HFF-Myc (cell line): ENCODE data around the gene DNAJC7.

Experiments
- DNase-seq: peaks from one replicate; pipeline ENCODE4 v3.0.0-alpha.2; 2011; ENCODE audit warnings: low read depth; ENCODE audit errors: extremely low read depth
- H3K4me3 ChIP-seq: replicated peaks from 2 replicates; pipeline ENCODE4 v1.5.1; 2011; ENCODE audit warnings: low read depth, mild to moderate bottlenecking, control low read depth, low read length
- CTCF ChIP-seq: IDR thresholded peaks from 2 replicates; pipeline ENCODE4 v1.5.1; 2012; ENCODE audit warnings: mild to moderate bottlenecking, low read depth, low read length, control low read depth; ENCODE audit errors: missing control alignments

DNAJC7 gene

DNA sequence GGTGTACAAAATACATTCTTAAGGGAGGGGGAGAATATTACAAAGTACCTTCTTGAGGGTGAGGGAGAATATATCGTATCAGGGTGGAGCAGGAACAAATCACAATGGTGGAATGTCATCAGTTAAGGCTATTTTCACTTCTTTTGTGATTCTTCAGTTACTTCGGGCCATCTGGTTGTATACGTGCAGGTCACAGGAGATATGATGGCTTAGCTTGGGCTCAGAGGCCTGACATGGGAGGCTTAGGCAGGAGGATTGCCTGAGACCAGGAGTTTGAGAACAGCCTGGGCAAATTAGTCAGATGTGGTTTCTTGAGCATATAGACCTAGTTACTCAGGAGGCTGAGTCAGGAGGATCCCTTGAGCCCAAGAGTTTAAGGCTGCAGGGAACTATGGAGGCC lies 73.7 kb downstream of the DNAJC7 start:
- no peak overlapping the region for H3K4me3 ChIP-seq
- DNase-seq, result no peak
- TF ChIP-seq CTCF, result no peak

DNA sequence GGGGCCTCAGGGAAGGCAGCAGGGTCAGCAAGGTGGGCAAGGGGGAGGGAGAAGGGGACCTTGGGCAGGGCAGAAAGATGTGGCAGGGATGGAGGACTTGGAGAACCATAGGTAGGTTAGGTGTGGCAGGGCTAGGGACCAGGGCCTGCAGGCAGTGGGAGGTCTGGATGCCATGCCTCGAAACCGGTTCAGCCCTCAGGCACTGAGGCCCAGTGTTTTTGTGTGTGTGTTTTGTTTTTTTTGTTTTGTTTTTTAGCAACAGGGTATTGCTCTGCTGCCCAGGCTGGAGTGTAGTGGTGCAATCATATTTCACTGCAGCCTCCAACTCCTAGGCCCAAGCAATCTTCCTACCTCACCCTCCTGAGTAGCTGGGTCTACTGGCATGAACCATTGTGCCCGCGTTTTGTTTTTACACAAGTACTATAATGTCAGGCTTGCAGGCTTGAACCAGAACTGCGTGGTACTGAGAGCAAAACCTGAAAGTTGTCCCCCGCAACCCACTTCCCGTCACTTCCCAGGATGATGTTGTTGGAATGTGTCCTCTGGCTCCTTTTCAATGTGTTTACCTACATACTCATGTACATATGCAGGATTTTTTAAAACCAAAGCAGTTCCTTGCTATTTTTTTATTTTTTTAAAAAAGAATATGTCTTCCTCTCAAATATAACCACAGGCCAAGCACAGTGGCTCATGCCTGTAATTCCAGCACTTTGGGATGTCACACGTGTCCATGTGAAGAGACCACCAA lies 74.4 kb downstream of the DNAJC7 start:
- DNase-seq, result no peak
- no peak for TF ChIP-seq CTCF
- no peak overlapping the region for H3K4me3 ChIP-seq

GRCh38 chr17:41941168-41941567 lies 76.1 kb downstream of the DNAJC7 start:
- no peak for TF ChIP-seq CTCF
- no peak overlapping the region for H3K4me3 ChIP-seq

DNA sequence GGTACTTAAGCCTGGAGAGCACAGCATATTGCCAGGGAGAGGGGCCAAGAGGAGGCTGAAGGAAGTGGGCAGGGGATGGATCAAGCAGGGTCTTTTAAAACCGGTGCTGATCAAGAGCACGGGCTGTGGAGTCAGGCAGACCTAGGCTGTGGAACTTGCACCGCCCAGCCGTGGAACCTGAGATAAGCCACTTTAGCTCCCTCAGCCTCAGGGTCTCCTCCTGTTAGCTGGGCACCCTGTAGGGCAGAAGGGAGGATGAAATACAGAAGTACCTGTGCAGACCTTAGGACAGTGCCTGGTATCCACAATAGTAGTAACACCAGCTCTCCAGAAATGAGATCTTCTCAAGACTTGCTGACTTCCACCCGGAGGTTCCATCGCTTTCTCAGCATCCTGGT lies 77.5 kb downstream of the DNAJC7 start:
- no peak overlapping the region for H3K4me3 ChIP-seq
- no peak for TF ChIP-seq CTCF
- no peak for DNase-seq

More at GRCh38 chr17:41941168-41941567, 76.1 kb downstream of the DNAJC7 start:
- no peak for DNase-seq

- DNase-seq, result no peak
- TF ChIP-seq CTCF, result no peak
- no peak overlapping the region for H3K4me3 ChIP-seq
Observed at GRCh38 chr17:41939044-41939692, 78.1 kb downstream of the DNAJC7 start.

DNA sequence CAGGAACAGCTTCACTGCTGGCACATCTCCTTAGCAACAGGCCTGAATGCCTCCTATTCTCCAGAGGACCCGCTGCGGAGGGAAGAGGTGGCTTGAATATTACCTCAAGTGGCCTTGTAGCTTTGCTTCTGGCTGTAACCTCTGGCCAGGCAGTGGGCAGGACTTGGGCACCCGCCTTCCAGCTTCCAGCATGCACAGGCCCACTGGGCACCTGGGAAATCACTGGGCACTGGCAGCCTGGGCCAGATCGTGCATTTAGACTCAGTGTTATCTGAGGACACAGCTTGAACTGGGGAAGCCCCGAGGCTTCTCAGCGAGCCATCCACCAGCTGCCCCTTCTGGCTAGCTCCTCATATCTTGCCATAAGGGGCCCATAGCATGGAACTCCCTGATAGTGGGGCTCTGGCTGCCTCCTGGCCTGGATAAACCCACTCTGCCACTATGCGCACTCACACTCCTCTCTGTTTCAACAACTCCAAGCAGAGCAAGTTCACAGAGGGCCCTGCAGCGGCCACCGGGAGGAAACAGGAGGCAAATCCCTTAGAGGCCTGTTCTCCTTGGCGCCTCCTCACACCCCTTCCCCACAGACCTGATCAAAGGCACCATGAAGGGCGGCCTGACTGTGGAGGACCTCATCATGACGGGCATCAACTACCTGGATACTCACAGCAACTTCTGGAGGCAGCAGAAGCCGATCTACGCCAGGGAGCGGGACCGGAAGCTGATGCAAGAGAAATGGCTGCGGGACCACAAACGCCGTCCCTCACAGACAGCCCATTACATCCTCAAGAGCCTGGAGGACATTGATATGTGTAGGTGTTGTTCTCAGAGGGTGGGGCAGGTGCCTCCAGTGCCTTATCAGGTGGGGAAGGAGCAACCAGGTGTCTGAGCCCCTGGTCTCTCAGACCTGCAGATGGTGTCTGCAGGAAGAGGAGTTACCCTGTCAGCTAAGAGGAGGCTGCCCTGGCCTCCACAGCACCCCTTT lies 79.0 kb downstream of the DNAJC7 start:
- no peak for TF ChIP-seq CTCF
- no peak for DNase-seq
- H3K4me3 ChIP-seq, result no peak overlapping the region
